Epithelial cell of proximal tubule (primary cell): Measurements from ENCODE around the gene RTF2. TPM values are rescaled to one million over a fixed set of nuclear protein-coding genes. Genes with fewer than 3 reads are reported as not detected.

Source experiments
- DNase-seq: peaks from one replicate; pipeline ENCODE4 v3.0.0-alpha.2; 2011; ENCODE audit warnings: low read depth
- H3K4me3 ChIP-seq: 2 replicates; pipeline ENCODE4 v1.5.1; 2011; ENCODE audit warnings: low read depth, mild to moderate bottlenecking, low read length
- CTCF ChIP-seq: conservative IDR thresholded peaks from 2 replicates; pipeline ENCODE4 v1.5.1; 2012; ENCODE audit warnings: low read depth, mild to moderate bottlenecking, low read length
- total RNA-seq: library from RNA; depleted of rRNA; stranded (reverse); fragments of >200 nt; gene quantifications from 2 replicates; pipeline ENCODE4 v1.2.3, GENCODE V29; 2015

The RTF2 gene
- total RNA-seq, 1 donor from 2014 or later: 50.0 TPM

DNA sequence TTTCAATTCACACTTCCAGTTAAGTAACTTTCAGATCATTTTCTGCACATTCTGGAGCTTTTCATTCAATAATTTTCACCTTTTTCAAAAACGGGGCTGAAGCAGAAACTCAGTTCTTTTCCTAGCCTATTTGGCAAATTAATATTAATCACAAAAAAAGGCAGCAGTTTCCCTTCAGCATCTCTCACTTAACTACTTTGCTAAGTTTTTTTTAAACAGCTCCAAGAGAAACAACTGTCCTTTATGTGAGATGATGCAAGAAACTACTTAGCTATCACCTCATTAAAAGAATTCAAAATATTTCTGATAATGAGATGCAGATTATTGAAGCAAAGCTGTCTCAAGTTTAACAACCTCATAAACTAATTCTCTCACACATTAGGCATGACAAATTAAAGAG, 44.5 kb upstream of the RTF2 start:
- DNase-seq: no peak
- H3K4me3 ChIP-seq: no peak overlapping the region
- TF ChIP-seq CTCF: no peak

GRCh38 chr20:56424931-56425330, 43.5 kb upstream of the RTF2 start:
- no peak for TF ChIP-seq CTCF
- no peak overlapping the region for H3K4me3 ChIP-seq
- no peak for DNase-seq

GRCh38 chr20:56426026-56426425, 42.4 kb upstream of the RTF2 start:
- no peak overlapping the region for H3K4me3 ChIP-seq
- TF ChIP-seq CTCF: no peak
- DNase-seq: no peak

GRCh38 chr20:56426926-56427325, 41.5 kb upstream of the RTF2 start:
- no peak overlapping the region for H3K4me3 ChIP-seq
- no peak for DNase-seq
- TF ChIP-seq CTCF: no peak

- no peak overlapping the region for H3K4me3 ChIP-seq
- no peak for DNase-seq
- TF ChIP-seq CTCF: no peak
Measured at GRCh38 chr20:56427797-56428196, 40.6 kb upstream of the RTF2 start.

DNA sequence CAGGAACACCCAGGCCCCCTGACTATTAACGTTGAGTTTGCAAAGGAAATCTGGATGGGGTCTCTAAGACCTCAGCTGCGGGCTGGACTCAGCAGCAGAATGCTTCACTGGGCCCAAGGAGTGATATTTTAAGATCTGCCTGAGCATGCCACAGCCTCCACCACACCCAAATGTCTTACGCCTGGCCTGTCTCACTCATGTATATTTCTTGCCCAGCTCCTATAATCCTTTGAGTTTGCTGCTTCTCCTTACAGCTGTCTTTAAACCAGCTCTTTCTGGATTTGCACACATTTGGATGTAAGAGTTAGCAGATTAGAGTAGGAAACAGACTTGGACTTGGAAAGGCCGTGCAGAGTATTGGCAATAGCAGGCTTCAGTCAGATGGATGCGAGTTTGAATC, 40.0 kb upstream of the RTF2 start:
- no peak for DNase-seq
- TF ChIP-seq CTCF: no peak
- no peak overlapping the region for H3K4me3 ChIP-seq

DNA sequence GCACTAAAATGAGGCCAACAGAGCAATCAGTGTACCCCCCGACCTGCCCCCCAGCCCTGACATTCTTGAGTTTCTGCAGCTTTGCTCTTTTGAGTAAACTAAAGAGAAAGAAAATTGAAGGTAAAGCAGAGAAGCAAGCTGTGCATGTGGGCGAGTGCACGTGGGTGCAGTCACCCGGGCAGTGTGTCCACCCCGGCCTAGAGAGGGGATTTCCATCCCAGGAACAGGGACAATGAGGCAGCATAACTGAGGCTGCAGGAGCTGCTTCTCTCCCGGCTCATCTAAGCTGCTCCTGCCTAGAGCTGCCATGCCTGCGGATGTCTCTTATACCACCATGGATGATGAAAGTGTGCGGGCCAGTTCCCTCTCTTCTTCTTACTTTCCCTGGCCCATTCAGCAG, 39.5 kb upstream of the RTF2 start:
- DNase-seq: no peak
- no peak for TF ChIP-seq CTCF
- H3K4me3 ChIP-seq: no peak overlapping the region
